Measurements from ENCODE around the gene FAM216B. TPM values are rescaled to one million over a fixed set of nuclear protein-coding genes. Genes with fewer than 3 reads are reported as not detected.

FAM216B gene
- polyA plus RNA-seq, 3 donors: not detected

GRCh38 chr13:42792154-42792553, 10.8 kb downstream of the FAM216B start:
- Histone ChIP-seq H2AFZ (ENCODE audit: insufficient read depth, low read depth, low read length, poor library complexity, severe bottlenecking) (no peak overlapping the region), H3K79me2 (ENCODE audit: insufficient read depth, low read length) (no peaks in the 10 kb centered on the region), H3K4me1 (ENCODE audit: control insufficient read depth in 1 of 2, insufficient read depth in 2 of 2, low read length in 2 of 2) (no peaks in the 10 kb centered on the region), H3K9ac (ENCODE audit: insufficient read depth, low read length, poor library complexity, severe bottlenecking) (no peak overlapping the region), H3K27me3 (ENCODE audit: control insufficient read depth in 2 of 2, insufficient read depth in 2 of 2, low read length in 2 of 2) (no peaks in the 10 kb centered on the region), H3K4me3 (replicated peaks in 1 of 3; ENCODE audit: low read depth in 2 of 3, low read length in 3 of 3) (no peak overlapping the region), H4K20me1 (ENCODE audit: insufficient read depth, low read length) (no peaks in the 10 kb centered on the region), H3K27ac (ENCODE audit: low read depth in 1 of 2, low read length in 2 of 2) (no peak overlapping the region), H3K36me3 (replicated peaks in 1 of 2; ENCODE audit: control insufficient read depth in 1 of 2, insufficient read depth in 2 of 2, low read length in 2 of 2) (no peaks in the 10 kb centered on the region), H3K9me3 (replicated peaks in 1 of 2; ENCODE audit: control insufficient read depth in 1 of 2, insufficient read depth in 1 of 2, low read length in 2 of 2) (peaks cover 3 to 4% of the 10 kb centered on the region in 2 donors), H3K4me2 (replicated peaks; ENCODE audit: extremely low read depth, low read length, poor library complexity, severe bottlenecking) (no peak overlapping the region)
- Mint-ChIP-seq H3K4me1 (no peaks in the 10 kb centered on the region), H3K27ac (no peak overlapping the region), H3K36me3 (no peaks in the 10 kb centered on the region), H3K4me3 (no peak overlapping the region), H3K27me3 (ENCODE audit: low read depth in 3 of 3) (peaks cover 1 to 5% (median 3%) of the 10 kb centered on the region in 3 donors), H3K9me3 (peaks cover 1 to 12% (median 5%) of the 10 kb centered on the region in 7 donors)
- intact Hi-C loops (cut with micrococcal nuclease): no loop called here
- 100% methylated on average over 1 of the region's 4 CpGs for WGBS (ENCODE audit: insufficient coverage)
- DNase-seq: no peak
- no peak for TF ChIP-seq CTCF (IDR thresholded peaks at IDR 0.05)

GRCh38 chr13:42794577-42795275, 13.3 kb downstream of the FAM216B start:
- no peaks in the 10 kb centered on the region for H3K79me2 ChIP-seq (ENCODE audit: insufficient read depth, low read length)
- H3K4me2 ChIP-seq (replicated peaks; ENCODE audit: extremely low read depth, low read length, poor library complexity, severe bottlenecking): no peak overlapping the region
- H3K9me3 Mint-ChIP-seq: peaks cover 1 to 5% (median 2%) of the 10 kb centered on the region in 7 donors
- intact Hi-C loops (cut with micrococcal nuclease): no loop called here
- peaks cover 3 to 6% (median 3%) of the 10 kb centered on the region in 3 donors for H3K27me3 Mint-ChIP-seq (ENCODE audit: low read depth in 3 of 3)
- DNase-seq: no peak
- TF ChIP-seq CTCF (IDR thresholded peaks at IDR 0.05): no peak
- H3K4me3 ChIP-seq (replicated peaks in 1 of 3; ENCODE audit: low read depth in 2 of 3, low read length in 3 of 3): no peak overlapping the region
- no peak overlapping the region for H3K4me3 Mint-ChIP-seq
- no peaks in the 10 kb centered on the region for H3K4me1 Mint-ChIP-seq
- 80% methylated on average over 2 of the region's 5 CpGs for WGBS (ENCODE audit: insufficient coverage)
- no peaks in the 10 kb centered on the region for H3K36me3 ChIP-seq (replicated peaks in 1 of 2; ENCODE audit: control insufficient read depth in 1 of 2, insufficient read depth in 2 of 2, low read length in 2 of 2)
- peaks cover 0 to 3% of the 10 kb centered on the region in 2 donors for H3K9me3 ChIP-seq (replicated peaks in 1 of 2; ENCODE audit: control insufficient read depth in 1 of 2, insufficient read depth in 1 of 2, low read length in 2 of 2)
- no peak overlapping the region for H3K27ac Mint-ChIP-seq
- no peaks in the 10 kb centered on the region for H4K20me1 ChIP-seq (ENCODE audit: insufficient read depth, low read length)
- no peak overlapping the region for H2AFZ ChIP-seq (ENCODE audit: insufficient read depth, low read depth, low read length, poor library complexity, severe bottlenecking)
- H3K9ac ChIP-seq (ENCODE audit: insufficient read depth, low read length, poor library complexity, severe bottlenecking): no peak overlapping the region
- no peaks in the 10 kb centered on the region for H3K27me3 ChIP-seq (ENCODE audit: control insufficient read depth in 2 of 2, insufficient read depth in 2 of 2, low read length in 2 of 2)
- no peaks in the 10 kb centered on the region for H3K4me1 ChIP-seq (ENCODE audit: control insufficient read depth in 1 of 2, insufficient read depth in 2 of 2, low read length in 2 of 2)
- no peak overlapping the region for H3K27ac ChIP-seq (ENCODE audit: low read depth in 1 of 2, low read length in 2 of 2)
- no peaks in the 10 kb centered on the region for H3K36me3 Mint-ChIP-seq

All from CD14-positive monocyte (primary cell).